PFSK-1 (cell line): ENCODE data around the gene PRSS38.

Experiments used
- FOXP2 ChIP-seq: optimal IDR thresholded peaks from 2 replicates; pipeline ENCODE3; 2011; ENCODE audit warnings: borderline replicate concordance, control low read depth, inconsistent platforms; ENCODE audit not compliant: insufficient read depth; ENCODE audit errors: extremely low read length, extremely low read depth
- POLR2AphosphoS5 ChIP-seq: IDR thresholded peaks from 2 replicates; pipeline ENCODE4 v1.6.1; 2012; ENCODE audit warnings: low read depth, mild to moderate bottlenecking, control low read depth, low read length, moderate library complexity
- REST ChIP-seq, 2 experiments: IDR thresholded peaks; 2 replicates each; pipeline versions ENCODE4 v1.6.1 to v1.8.0; 2011 to 2012; ENCODE audit warnings: low read depth in 2 of 2, low read length in 2 of 2, control low read depth in 1 of 2, inconsistent platforms in 1 of 2, mild to moderate bottlenecking in 1 of 2, moderate library complexity in 1 of 2; ENCODE audit not compliant: insufficient read depth in 1 of 2
- SIN3A ChIP-seq: IDR thresholded peaks from 2 replicates; pipeline ENCODE4 v1.6.1; 2012; ENCODE audit warnings: mild to moderate bottlenecking, low read length, moderate library complexity, borderline replicate concordance; ENCODE audit not compliant: insufficient read depth
- TAF1 ChIP-seq: IDR thresholded peaks from 2 replicates; pipeline ENCODE4 v1.6.1; 2012; ENCODE audit warnings: low read length, control low read depth, borderline replicate concordance; ENCODE audit not compliant: insufficient read depth

The PRSS38 gene

GRCh38 chr1:227844320-227845146 is 29.1 kb downstream of the PRSS38 start:
- no peak for TF ChIP-seq REST (IDR thresholded peaks at IDR 0.05; ENCODE audit: insufficient read depth in 1 of 2, low read depth in 2 of 2, low read length in 2 of 2)
- no peak for TF ChIP-seq POLR2AphosphoS5
- TF ChIP-seq TAF1, result no peak
- TF ChIP-seq SIN3A, result no peak
- TF ChIP-seq FOXP2, result no peak

DNA sequence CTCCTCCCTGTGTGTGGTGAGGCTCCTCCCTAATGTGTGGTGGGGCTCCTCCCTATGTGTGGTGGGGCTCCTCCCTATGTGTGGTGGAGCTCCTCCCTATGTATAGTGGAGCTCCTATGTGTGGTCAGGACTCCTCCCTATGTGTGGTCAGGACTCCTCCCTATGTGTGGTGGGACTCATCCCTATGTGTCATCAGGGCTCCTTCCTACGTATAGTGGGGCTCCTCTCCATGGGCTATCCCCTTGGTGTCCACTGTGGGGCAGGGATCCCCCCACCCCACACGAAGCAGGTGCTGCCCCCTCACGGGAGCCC is 29.6 kb downstream of the PRSS38 start:
- TF ChIP-seq POLR2AphosphoS5, result no peak
- TF ChIP-seq REST (IDR thresholded peaks at IDR 0.05; ENCODE audit: insufficient read depth in 1 of 2, low read depth in 2 of 2, low read length in 2 of 2), result no peak
- no peak for TF ChIP-seq TAF1
- no peak for TF ChIP-seq SIN3A
- TF ChIP-seq FOXP2, result no peak

DNA sequence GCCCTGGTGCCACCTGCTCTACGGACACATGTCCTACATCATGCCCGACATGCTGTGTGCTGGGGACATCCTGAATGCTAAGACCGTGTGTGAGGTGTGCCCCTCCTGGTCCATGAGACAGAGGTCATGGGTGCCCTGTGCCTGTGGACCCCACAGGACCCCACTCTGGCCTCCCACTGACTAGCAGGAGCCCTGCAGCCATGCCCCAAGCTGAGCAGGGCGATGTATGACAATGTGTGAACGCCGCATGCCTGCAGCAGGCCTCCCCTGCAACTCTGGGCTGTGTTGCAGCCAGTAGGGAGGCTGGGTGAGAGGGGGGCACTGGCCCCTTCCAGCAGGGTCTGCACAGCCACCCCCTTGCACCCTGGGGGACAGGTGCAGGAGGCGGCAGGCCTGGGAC is 30.0 kb downstream of the PRSS38 start:
- TF ChIP-seq TAF1, result no peak
- TF ChIP-seq SIN3A, result no peak
- TF ChIP-seq POLR2AphosphoS5, result no peak
- no peak for TF ChIP-seq FOXP2
- TF ChIP-seq REST (IDR thresholded peaks at IDR 0.05; ENCODE audit: insufficient read depth in 1 of 2, low read depth in 2 of 2, low read length in 2 of 2), result no peak

DNA sequence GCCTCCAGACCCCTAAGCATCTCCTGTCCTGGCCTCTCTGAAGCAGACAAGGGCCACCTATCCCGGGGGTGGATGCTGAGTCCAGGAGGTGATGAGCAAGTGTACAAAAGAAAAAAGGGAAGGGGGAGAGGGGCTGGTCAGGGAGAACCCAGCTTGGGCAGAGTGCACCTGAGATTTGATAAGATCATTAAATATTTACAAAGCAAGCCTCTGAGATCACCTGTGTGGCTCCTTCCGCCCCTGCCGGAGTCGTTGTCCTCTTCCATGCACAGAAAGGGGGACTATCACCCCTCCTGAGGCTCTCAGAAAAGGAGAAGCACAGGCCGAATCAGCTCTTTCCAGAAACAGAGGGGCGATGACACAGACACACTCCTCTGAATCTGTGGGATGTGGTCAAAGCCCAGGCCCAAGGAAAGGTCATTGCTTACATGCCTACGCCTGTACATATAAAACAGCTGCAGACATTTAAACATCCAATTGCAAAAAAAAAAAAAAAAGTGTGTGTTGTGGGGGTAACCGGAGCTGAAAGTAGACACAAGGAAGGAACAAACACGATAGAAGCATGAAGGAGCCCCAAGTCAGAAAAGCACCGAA is 30.9 kb downstream of the PRSS38 start:
- no peak for TF ChIP-seq FOXP2
- no peak for TF ChIP-seq POLR2AphosphoS5
- no peak for TF ChIP-seq SIN3A
- TF ChIP-seq REST (IDR thresholded peaks at IDR 0.05; ENCODE audit: insufficient read depth in 1 of 2, low read depth in 2 of 2, low read length in 2 of 2), result no peak
- no peak for TF ChIP-seq TAF1
